NT2/D1 (cell line): ENCODE results near the gene ATPAF2.

ENCODE experiments used
- SUZ12 ChIP-seq: IDR thresholded peaks from 2 replicates; pipeline ENCODE4 v1.6.1; 2011; ENCODE audit not compliant: insufficient read length, insufficient read depth; ENCODE audit errors: extremely low read depth
- YY1 ChIP-seq: IDR thresholded peaks from 2 replicates; pipeline ENCODE4 v1.6.1; 2011; ENCODE audit not compliant: insufficient read length, insufficient read depth
- ZNF274 ChIP-seq: IDR thresholded peaks from 2 replicates; pipeline ENCODE4 v1.6.1; 2011; ENCODE audit warnings: mild to moderate bottlenecking, low read depth, low read length

DNA sequence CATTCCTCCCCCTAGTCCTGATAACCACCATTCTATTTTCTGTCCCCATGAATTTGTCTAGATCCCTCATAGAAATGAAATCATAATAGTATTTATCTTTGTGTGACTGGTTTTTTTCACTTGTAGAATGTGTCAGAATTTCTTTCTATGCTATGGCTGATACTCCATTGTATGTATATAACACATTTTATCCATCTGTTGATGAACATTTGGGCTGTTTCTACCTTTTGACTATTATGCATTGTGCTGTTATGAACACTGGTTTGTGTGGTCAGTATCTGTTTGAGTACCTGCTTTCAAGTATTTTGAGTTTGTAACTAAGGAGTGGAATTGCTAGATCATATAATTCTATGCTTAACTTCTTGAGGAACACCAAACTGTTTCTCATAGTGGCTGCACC lies 32.8 kb upstream of the ATPAF2 start:
- TF ChIP-seq ZNF274 (no peak), YY1 (no peak), SUZ12 (no peak)
